ENCODE measurements around the gene LCTL.

Gene LCTL

DNA sequence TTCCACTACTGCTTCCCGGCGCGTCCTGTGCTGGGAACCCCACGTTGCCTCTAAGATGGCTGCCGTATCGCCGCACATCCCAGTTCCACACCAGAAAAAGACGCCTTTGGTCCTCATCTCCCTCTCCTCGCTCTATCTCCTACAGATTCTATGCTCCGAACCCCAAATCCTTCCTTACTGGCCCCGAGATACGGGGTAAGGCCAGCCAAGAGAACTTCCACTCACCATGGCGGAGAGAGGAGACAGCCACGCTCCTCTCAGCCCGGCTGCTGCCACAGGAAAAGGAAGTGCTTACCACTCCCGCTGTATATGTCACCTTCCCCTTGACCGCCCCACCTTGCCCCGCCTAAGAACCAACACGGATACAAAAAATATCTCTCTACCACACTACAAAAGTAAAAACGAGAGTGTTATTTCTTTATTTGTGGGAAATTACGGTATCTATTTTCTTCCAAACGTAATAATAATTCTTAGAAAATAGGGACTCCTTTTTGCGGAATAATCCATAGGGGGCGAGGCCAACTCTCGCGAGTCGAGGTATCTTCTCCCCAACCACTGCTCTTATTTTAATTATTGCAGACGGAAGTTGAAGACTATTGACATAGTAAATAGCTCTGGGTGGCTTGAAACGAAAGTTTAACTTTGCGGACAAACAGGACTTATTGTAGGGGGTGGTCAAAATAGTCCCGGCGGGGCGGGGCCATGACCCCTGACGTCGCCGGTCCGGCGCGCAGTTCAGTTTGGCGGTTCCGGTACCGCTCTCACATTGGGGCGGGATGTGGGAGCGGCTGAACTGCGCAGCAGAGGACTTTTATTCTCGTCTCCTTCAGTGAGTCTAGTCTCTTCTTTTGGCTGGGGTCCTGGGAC, 61.0 kb downstream of the LCTL start, which contains the start of the genes RPL4 and ZWILCH:
TSS of gene RPL4 (minus strand) at position 293 of the 867 bp plus-strand sequence. CDS start at position 228, 65 bp downstream.
TSS of gene ZWILCH (plus strand) at position 764 of the 867 bp plus-strand sequence. CDS start at position 777, 13 bp downstream.
- H3K27ac ChIP-seq, result peak within 1 kb of the TSS; percentile 97
- TF ChIP-seq CTCF (IDR thresholded peaks at IDR 0.05) (no peak), ZFX (IDR thresholded peaks at IDR 0.05; ENCODE audit: borderline replicate concordance) (no peak)

DNA sequence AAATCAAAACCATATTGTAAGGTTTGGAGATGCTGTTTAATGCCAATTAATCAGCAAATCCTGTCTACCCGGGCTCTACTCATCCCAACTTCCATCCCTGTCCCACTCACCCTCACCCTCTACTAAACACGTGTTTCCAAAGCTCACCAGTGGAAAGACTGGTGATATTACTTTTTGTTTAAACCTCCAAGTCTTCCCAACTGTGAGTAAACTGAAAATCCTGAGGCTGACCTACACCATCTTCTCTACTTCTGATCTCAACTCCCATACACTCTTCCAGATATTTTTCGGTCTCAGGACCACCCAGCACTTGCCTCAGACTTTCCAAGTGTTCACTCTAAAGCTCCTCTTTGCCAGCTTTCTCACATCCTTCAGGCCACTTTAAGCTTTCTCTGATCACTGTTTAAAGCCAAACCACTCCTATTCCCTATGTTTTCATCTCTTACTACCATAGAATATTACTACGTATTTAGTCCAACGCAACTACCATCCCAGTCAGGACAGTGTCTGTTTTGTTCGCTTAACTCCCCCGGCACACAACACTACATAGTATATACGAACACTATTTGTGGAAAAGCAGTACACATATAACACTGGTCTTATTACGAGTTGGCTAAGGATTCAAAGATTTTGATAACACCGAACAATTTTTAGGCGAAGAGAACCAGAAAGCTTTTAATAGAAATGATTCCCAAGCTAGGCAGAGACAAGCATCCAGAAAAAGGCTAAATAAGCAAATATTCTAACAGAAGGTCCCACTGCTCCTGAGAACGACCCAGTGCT, 61.8 kb downstream of the LCTL start:
- peak overlapping the region; percentile 97 for H3K27ac ChIP-seq
- no peak for TF ChIP-seq CTCF (IDR thresholded peaks at IDR 0.05)

DNA sequence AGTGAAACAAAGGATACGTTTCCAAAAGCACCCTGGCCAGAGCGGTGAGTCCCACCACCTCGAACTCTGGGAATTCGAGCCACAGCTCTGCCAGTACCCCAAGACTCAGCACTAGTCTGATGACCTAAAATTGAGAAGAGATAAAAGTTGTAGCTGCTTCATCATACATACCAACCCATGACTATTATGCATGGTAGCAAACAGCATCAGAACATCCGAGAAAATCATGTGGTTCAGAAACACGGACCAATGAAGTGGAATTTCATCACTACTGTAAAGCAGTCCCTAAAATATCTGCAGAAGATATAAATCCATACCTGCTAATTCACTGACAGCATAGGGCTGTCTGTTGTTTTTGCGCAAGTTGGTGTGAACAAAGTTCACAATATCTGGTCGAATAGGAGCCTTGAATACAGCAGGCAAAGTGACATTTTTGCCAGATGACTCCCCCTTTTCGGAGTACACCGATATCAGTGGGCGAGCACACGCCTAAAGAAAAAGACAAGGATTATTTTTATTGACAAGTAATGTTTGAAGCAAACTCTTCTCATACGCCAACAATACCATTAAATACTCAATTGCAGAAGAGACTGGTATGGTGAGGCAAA, 62.7 kb downstream of the LCTL start:
- peak overlapping the region; percentile 97 for H3K27ac ChIP-seq

DNA sequence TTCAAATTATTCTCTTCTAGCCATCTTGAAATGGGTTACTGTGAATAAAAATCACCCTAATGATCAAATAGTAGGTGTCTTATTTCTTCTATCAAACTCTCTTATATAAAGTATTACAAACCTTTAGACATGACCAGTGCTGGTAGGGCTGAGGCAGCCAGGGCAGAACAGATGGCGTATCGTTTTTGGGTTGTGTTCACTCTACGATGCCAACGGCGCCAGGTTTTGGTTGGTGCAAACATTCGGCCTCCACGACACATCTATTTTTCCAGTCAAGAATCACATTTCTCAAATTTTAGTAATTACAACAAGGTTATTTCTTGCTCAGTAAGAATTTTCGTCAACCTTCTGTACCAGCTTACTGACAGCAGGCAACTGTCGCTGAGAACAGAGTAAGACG, 63.3 kb downstream of the LCTL start:
- TF ChIP-seq ZFX (IDR thresholded peaks at IDR 0.05; ENCODE audit: borderline replicate concordance), result no peak
- no peak for TF ChIP-seq CTCF (IDR thresholded peaks at IDR 0.05)
- peak overlapping the region; percentile 97 for H3K27ac ChIP-seq

- H3K27ac ChIP-seq, result peak overlapping the region; percentile 97; the same call in 1 of the 2 replicates
Observed at GRCh38 chr15:66500346-66500745, 65.5 kb downstream of the LCTL start.

GRCh38 chr15:66498501-66499386, 67.1 kb downstream of the LCTL start:
- TF ChIP-seq ZFX (IDR thresholded peaks at IDR 0.05; ENCODE audit: borderline replicate concordance), result no peak
- TF ChIP-seq CTCF (IDR thresholded peaks at IDR 0.05), result peak; percentile 43
- H3K27ac ChIP-seq, result peak overlapping the region; percentile 97

Data from 22Rv1 (cell line).